Upper lobe of right lung (tissue), 1 donor: ENCODE results near the gene ATOSA. TPM values are rescaled to one million over a fixed set of nuclear protein-coding genes. Genes with fewer than 3 reads are reported as not detected.

Source experiments
- ATAC-seq: fragments of 200-7000 bp; cut with Tn5 transposase; one replicate; pipeline ENCODE4 v1.9.1; 2020; ENCODE audit warnings: mild to moderate bottlenecking, moderate library complexity
- DNase-seq: peaks from one replicate; pipeline ENCODE4 v3.0.0-alpha.2; 2020
- H3K27ac ChIP-seq: fragments of 200-600 bp; one replicate; pipeline ENCODE4 v1.8.0; 2022
- H3K27me3 ChIP-seq: fragments of 200-600 bp; one replicate; pipeline ENCODE4 v1.8.0; 2022; ENCODE audit warnings: mild to moderate bottlenecking
- H3K36me3 ChIP-seq: fragments of 200-600 bp; one replicate; pipeline ENCODE4 v1.8.0; 2022
- H3K4me1 ChIP-seq: fragments of 200-600 bp; one replicate; pipeline ENCODE4 v1.8.0; 2022
- H3K4me3 ChIP-seq: fragments of 200-600 bp; one replicate; pipeline ENCODE4 v1.8.0; 2022; ENCODE audit warnings: mild to moderate bottlenecking
- H3K9me3 ChIP-seq: fragments of 200-600 bp; one replicate; pipeline ENCODE4 v1.8.0; 2022
- intact Hi-C: fragments of 100-400 bp; cut with DNase I; formaldehyde crosslinking; loops from one replicate; pipeline ENCODE4 v1.11.0; 2022
- total RNA-seq: library from RNA; stranded (reverse); fragmentation: NEBNext Ultra II Directional; extraction: Animal tissue kit (Norgen Biotek cat#: 25700); gene quantifications from one replicate; pipeline ENCODE4 v1.2.1, GENCODE V29; 2021
- TF ChIP-seq, protein P1 (sequence below): fragments of 200-600 bp; IDR thresholded peaks from one replicate; pipeline ENCODE4 v1.8.0; 2022; ENCODE audit warnings: antibody characterized with exemption
- donor health status: DM: no; HTN: yes; CAD: no; lungs with severe emphysema.

ATOSA gene
- total RNA-seq, 1 donor from 2014 or later = 42.5 TPM

DNA sequence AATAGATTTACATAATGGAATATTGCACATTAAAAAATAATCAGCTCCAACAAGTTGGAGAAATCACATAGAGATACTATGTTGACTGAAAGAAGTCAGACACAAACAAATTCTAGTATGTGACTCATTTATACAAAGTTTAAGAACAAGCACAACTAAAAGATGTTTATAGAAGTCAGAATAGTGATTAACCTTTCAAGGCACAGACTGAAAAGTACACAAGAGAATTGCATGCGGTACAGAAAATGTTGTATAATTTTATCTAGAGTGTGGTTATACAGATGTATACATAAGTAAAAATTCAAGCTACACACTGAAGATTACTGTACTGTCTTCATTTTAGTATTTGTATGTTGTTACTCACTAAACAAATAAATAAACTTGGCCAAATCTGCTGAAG lies 19.3 kb upstream of the ATOSA start:
- intact Hi-C loops = no loop called here
- no peak for ATAC-seq

DNA sequence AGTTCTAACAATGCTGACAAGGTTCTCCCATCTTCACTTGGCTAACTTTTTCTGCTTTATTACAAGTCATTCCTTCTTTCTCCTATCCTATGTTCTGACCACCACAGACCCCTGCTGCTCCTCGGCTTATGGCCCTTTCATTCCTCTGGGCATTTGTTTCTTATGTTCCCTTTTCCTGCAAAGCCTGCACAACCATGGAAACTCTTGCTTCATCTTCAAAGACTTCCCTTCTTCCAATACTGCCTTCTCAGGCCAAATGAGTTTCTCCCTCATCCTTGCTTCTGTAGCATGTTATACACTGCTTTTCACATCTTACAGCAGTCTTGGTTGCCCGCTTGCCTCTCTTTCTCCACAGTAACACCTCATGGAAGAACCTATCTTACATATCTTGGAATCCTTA lies 17.9 kb upstream of the ATOSA start:
- Histone ChIP-seq H3K4me1 (no peaks in the 10 kb centered on the region), H3K27ac (no peak overlapping the region), H3K4me3 (no peak overlapping the region), H3K36me3 (no peaks in the 10 kb centered on the region), H3K9me3 (no peaks in the 10 kb centered on the region), H3K27me3 (peaks cover 4% of the 10 kb centered on the region)
- DNase-seq = no peak
- TF ChIP-seq, protein P1, sequence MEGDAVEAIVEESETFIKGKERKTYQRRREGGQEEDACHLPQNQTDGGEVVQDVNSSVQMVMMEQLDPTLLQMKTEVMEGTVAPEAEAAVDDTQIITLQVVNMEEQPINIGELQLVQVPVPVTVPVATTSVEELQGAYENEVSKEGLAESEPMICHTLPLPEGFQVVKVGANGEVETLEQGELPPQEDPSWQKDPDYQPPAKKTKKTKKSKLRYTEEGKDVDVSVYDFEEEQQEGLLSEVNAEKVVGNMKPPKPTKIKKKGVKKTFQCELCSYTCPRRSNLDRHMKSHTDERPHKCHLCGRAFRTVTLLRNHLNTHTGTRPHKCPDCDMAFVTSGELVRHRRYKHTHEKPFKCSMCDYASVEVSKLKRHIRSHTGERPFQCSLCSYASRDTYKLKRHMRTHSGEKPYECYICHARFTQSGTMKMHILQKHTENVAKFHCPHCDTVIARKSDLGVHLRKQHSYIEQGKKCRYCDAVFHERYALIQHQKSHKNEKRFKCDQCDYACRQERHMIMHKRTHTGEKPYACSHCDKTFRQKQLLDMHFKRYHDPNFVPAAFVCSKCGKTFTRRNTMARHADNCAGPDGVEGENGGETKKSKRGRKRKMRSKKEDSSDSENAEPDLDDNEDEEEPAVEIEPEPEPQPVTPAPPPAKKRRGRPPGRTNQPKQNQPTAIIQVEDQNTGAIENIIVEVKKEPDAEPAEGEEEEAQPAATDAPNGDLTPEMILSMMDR = no peak
- intact Hi-C loops = no loop called here
- no peak for ATAC-seq

More for the DNA sequence above, 19.3 kb upstream of the ATOSA start:
- Histone ChIP-seq H3K36me3 (no peaks in the 10 kb centered on the region), H3K4me1 (no peaks in the 10 kb centered on the region), H3K27me3 (peaks cover 4% of the 10 kb centered on the region), H3K4me3 (no peak overlapping the region), H3K27ac (no peak overlapping the region), H3K9me3 (no peaks in the 10 kb centered on the region)
- no peak for DNase-seq
- TF ChIP-seq, protein P1 = no peak

GRCh38 chr15:52695154-52695553 lies 16.0 kb upstream of the ATOSA start:
- H3K9me3 ChIP-seq = no peaks in the 10 kb centered on the region
- no peak overlapping the region for H3K27ac ChIP-seq
- TF ChIP-seq, protein P1 = no peak
- no peaks in the 10 kb centered on the region for H3K4me1 ChIP-seq
- no peak for DNase-seq
- no peak for ATAC-seq
- no peaks in the 10 kb centered on the region for H3K27me3 ChIP-seq
- H3K4me3 ChIP-seq = no peak overlapping the region
- intact Hi-C loops = no loop called here
- H3K36me3 ChIP-seq = no peaks in the 10 kb centered on the region

- H3K4me3 ChIP-seq = no peak overlapping the region
- no peak for ATAC-seq
- TF ChIP-seq, protein P1 = no peak
- no peaks in the 10 kb centered on the region for H3K27me3 ChIP-seq
- no peaks in the 10 kb centered on the region for H3K9me3 ChIP-seq
- intact Hi-C loops = no loop called here
- H3K4me1 ChIP-seq = no peaks in the 10 kb centered on the region
- no peak for DNase-seq
- H3K36me3 ChIP-seq = no peaks in the 10 kb centered on the region
- no peak overlapping the region for H3K27ac ChIP-seq
Measured at GRCh38 chr15:52689562-52689961, 10.4 kb upstream of the ATOSA start.

DNA sequence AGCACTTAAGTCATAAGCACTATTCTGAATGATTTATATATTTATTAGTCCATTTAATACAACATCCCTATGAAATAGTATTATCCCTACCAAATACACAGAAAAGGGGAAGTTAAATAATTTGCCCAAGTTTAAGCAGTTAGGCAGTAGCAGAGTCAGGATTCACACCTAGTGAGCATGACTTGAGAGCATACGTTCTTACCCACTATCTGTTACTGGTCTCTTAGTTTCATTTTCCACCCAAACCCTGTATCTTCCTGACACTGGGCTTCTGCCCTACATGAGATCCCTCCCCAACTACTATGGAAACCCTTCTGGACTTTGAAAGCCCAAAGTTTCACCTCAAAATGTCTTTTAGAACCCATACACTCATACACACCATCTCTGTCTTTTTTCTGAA lies 4.4 kb upstream of the ATOSA start:
- no peaks in the 10 kb centered on the region for H3K9me3 ChIP-seq
- no peaks in the 10 kb centered on the region for H3K36me3 ChIP-seq
- TF ChIP-seq, protein P1 = no peak
- H3K27me3 ChIP-seq = no peaks in the 10 kb centered on the region
- ATAC-seq = no peak
- no peaks in the 10 kb centered on the region for H3K4me1 ChIP-seq
- H3K27ac ChIP-seq = no peak overlapping the region
- DNase-seq = no peak
- intact Hi-C loops = no loop called here
- no peak overlapping the region for H3K4me3 ChIP-seq

GRCh38 chr15:52682781-52683180 lies 3.6 kb upstream of the ATOSA start:
- intact Hi-C loops = no loop called here
- ATAC-seq = no peak
- Histone ChIP-seq H3K27me3 (no peaks in the 10 kb centered on the region), H3K4me1 (no peaks in the 10 kb centered on the region), H3K4me3 (no peak overlapping the region), H3K36me3 (no peaks in the 10 kb centered on the region), H3K9me3 (no peaks in the 10 kb centered on the region), H3K27ac (no peak overlapping the region)
- TF ChIP-seq, protein P1 = no peak
- no peak for DNase-seq
